CD14-positive monocyte (primary cell): Measurements from ENCODE around the gene STING1. TPM values are rescaled to one million over a fixed set of nuclear protein-coding genes. Genes with fewer than 3 reads are reported as not detected.
"Not testable (repeated sequence)": the region's sequence is repeated elsewhere in the genome, so short reads cannot be mapped to it uniquely, and the experiment has no call there.

ENCODE experiments used
- DNase-seq, 3 donors: peaks; one replicate each; pipeline ENCODE4 v3.0.0-alpha.2; 2011 to 2022
- H2AFZ ChIP-seq: 2 replicates; pipeline ENCODE4 v1.6.0; 2012; ENCODE audit warnings: mild to moderate bottlenecking, low read depth, low read length, inconsistent platforms; ENCODE audit not compliant: insufficient read depth, poor library complexity, severe bottlenecking
- H3K27ac ChIP-seq, 2 donors: 1 replicate in 1 of 2; 2 replicates in 1 of 2; pipeline ENCODE4 v1.5.1; 2012 to 2013; ENCODE audit warnings: low read length in 2 of 2, control low read depth in 1 of 2, inconsistent platforms in 1 of 2, low read depth in 1 of 2, mild to moderate bottlenecking in 1 of 2
- H3K27me3 ChIP-seq, 2 donors: one replicate each; pipeline versions ENCODE4 v1.6.0 to v1.6.1; 2011 to 2013; ENCODE audit warnings: low read length in 2 of 2; ENCODE audit not compliant: control insufficient read depth in 2 of 2, insufficient read depth in 2 of 2
- H3K36me3 ChIP-seq, 2 donors: replicated peaks in 1 of 2; 1 replicate in 1 of 2; 2 replicates in 1 of 2; pipeline versions ENCODE4 v1.5.1 to v1.6.1; 2012 to 2013; ENCODE audit warnings: low read length in 2 of 2, control low read depth in 1 of 2, inconsistent platforms in 1 of 2, mild to moderate bottlenecking in 1 of 2; ENCODE audit not compliant: insufficient read depth in 2 of 2, control insufficient read depth in 1 of 2
- H3K4me1 ChIP-seq, 2 donors: 1 replicate in 1 of 2; 2 replicates in 1 of 2; pipeline versions ENCODE4 v1.5.1 to v1.6.1; 2012 to 2013; ENCODE audit warnings: low read length in 2 of 2, control low read depth in 1 of 2, inconsistent platforms in 1 of 2, mild to moderate bottlenecking in 1 of 2, moderate library complexity in 1 of 2; ENCODE audit not compliant: insufficient read depth in 2 of 2, control insufficient read depth in 1 of 2
- H3K4me2 ChIP-seq: replicated peaks from 2 replicates; pipeline ENCODE3; 2012; ENCODE audit warnings: low read length, moderate library complexity, mild to moderate bottlenecking; ENCODE audit not compliant: poor library complexity, severe bottlenecking; ENCODE audit errors: extremely low read depth
- H3K4me3 ChIP-seq, 3 experiments: fragments of 200-600 bp in 1 of 3; sonication (generic) in 1 of 3; replicated peaks in 1 of 3; 1 replicate in 2 of 3; 2 replicates in 1 of 3; pipeline ENCODE4 v1.5.1; 2011 to 2013; ENCODE audit warnings: low read length in 3 of 3, mild to moderate bottlenecking in 3 of 3, control low read depth in 2 of 3, low read depth in 2 of 3, inconsistent platforms in 1 of 3, moderate library complexity in 1 of 3
- H3K79me2 ChIP-seq: 2 replicates; pipeline ENCODE4 v1.6.0; 2012; ENCODE audit warnings: mild to moderate bottlenecking, control low read depth, inconsistent platforms, low read length, moderate library complexity; ENCODE audit not compliant: insufficient read depth
- H3K9ac ChIP-seq: 2 replicates; pipeline ENCODE4 v1.6.0; 2017; ENCODE audit warnings: low read length, mild to moderate bottlenecking; ENCODE audit not compliant: insufficient read depth, poor library complexity, severe bottlenecking
- H3K9me3 ChIP-seq, 2 donors: replicated peaks in 1 of 2; 1 replicate in 1 of 2; 2 replicates in 1 of 2; pipeline versions ENCODE4 v1.5.1 to v1.6.1; 2012 to 2013; ENCODE audit warnings: low read length in 2 of 2, control low read depth in 1 of 2; ENCODE audit not compliant: control insufficient read depth in 1 of 2, insufficient read depth in 1 of 2
- H4K20me1 ChIP-seq: 2 replicates; pipeline ENCODE4 v1.6.0; 2012; ENCODE audit warnings: mild to moderate bottlenecking, low read length, control low read depth, moderate library complexity; ENCODE audit not compliant: insufficient read depth
- H3K27ac Mint-ChIP-seq, 7 donors: one replicate each; pipeline ENCODE4 v1.8.0; 2020; ENCODE audit warnings: mild to moderate bottlenecking in 7 of 7, mixed read lengths in 7 of 7, moderate library complexity in 6 of 7, inconsistent platforms in 2 of 7
- H3K27me3 Mint-ChIP-seq, 3 donors: one replicate each; pipeline ENCODE4 v1.8.0; 2021 to 2022; ENCODE audit warnings: low read depth in 3 of 3, mild to moderate bottlenecking in 3 of 3, mixed read lengths in 3 of 3, moderate library complexity in 3 of 3, inconsistent platforms in 1 of 3
- H3K36me3 Mint-ChIP-seq, 2 donors: one replicate each; pipeline ENCODE4 v1.8.0; 2020; ENCODE audit warnings: mixed read lengths in 2 of 2, inconsistent platforms in 1 of 2, mild to moderate bottlenecking in 1 of 2
- H3K4me1 Mint-ChIP-seq: one replicate; pipeline ENCODE4 v1.8.0; 2020; ENCODE audit warnings: mild to moderate bottlenecking, mixed read lengths
- H3K4me3 Mint-ChIP-seq, 2 donors: one replicate each; pipeline ENCODE4 v1.8.0; 2020; ENCODE audit warnings: mild to moderate bottlenecking in 2 of 2, mixed read lengths in 2 of 2, moderate library complexity in 1 of 2
- H3K9me3 Mint-ChIP-seq, 7 donors: one replicate each; pipeline ENCODE4 v1.8.0; 2020 to 2022; ENCODE audit warnings: mixed read lengths in 7 of 7, mild to moderate bottlenecking in 6 of 7, moderate library complexity in 6 of 7, inconsistent platforms in 2 of 7
- WGBS: methylation state at CpG from one replicate; pipeline ENCODE4 v1.1.5; 2013; ENCODE audit warnings: missing lambda C conversion rate; ENCODE audit not compliant: insufficient coverage; 5-methylcytosine and 5-hydroxymethylcytosine counted together
- intact Hi-C, 2 donors: fragments of 100-400 bp; cut with micrococcal nuclease; formaldehyde crosslinking; loops; one replicate each; pipeline versions ENCODE4 v1.15.0 to v1.15.1; 2023
- polyA plus RNA-seq, 3 donors: library from polyadenylated mRNA; depleted of rRNA in 1 of 3; unstranded in 2 of 3; stranded (reverse) in 1 of 3; fragments of 300-500 nt in 2 of 3; fragments of >200 nt in 1 of 3; fragmentation: Illumina TruSeq in 2 of 3; gene quantifications; 1 replicate in 2 of 3; 2 replicates in 1 of 3; pipeline ENCODE4 v1.2.3, GENCODE V29; 2012 to 2021
- TF ChIP-seq, protein P1 (sequence below): fragments of 200-600 bp; IDR thresholded peaks from one replicate; pipeline ENCODE4 v1.8.0; 2022; ENCODE audit warnings: antibody characterized with exemption, mild to moderate bottlenecking

The STING1 gene
- polyA plus RNA-seq, 3 donors: 83.7 to 225 (median 115) TPM

DNA sequence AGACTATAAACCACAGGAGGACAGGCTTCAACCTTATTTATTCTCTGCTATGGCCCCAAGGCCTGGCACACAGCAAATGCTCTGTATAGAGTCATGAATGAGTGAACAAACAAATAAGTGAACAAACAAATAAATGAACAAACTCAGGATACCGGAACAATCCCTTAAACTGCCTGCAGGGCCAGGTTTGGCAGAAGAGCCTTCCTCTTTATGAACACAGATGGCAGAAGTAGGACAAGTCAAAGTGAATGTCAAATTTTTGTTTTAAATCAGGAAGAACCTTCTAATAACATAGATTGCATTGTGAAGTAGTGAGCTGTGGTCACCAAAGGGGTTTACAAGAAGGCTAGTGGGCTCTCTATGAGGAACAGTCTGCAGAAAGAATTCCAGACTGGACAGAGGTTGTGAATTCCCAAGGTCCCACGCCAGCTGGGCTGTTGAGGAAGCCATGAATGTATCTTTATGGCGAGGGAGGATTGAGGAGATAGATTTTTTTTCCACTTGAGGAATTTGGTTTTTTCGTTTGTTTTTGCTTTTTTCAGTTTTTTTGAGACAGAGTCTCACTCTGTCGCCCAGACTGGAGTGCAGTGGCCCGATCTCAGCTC is 30.3 kb upstream of the STING1 start:
- peaks cover 0 to 4% of the 10 kb centered on the region in 2 donors for H3K36me3 Mint-ChIP-seq
- Histone ChIP-seq H3K79me2 (no peaks in the 10 kb centered on the region), H3K9ac (no peak overlapping the region), H3K4me3 (no peak overlapping the region), H3K27ac (no peak overlapping the region), H3K27me3 (no peaks in the 10 kb centered on the region), H4K20me1 (no peaks in the 10 kb centered on the region), H3K9me3 (peaks cover 0 to 3% of the 10 kb centered on the region in 2 donors), H3K4me2 (no peak overlapping the region), H3K4me1 (peaks cover 25% of the 10 kb centered on the region in 2 donors), H3K36me3 (no peaks in the 10 kb centered on the region), H2AFZ (no peak overlapping the region)
- peaks cover 0 to 5% (median 0%) of the 10 kb centered on the region in 3 donors for H3K27me3 Mint-ChIP-seq
- H3K9me3 Mint-ChIP-seq: peaks cover 0 to 8% (median 5%) of the 10 kb centered on the region in 7 donors
- intact Hi-C loops: loop anchor here in 1 of 2 donors (1.0 kb wide), 1 partner anchor 89 kb away; no protein-coding TSS in a partner anchor
- no peak overlapping the region for H3K4me3 Mint-ChIP-seq
- 95% methylated on average over 3 of the region's 6 CpGs for WGBS
- H3K27ac Mint-ChIP-seq: peak overlapping the region in 5 of 7 donors; percentile 22 to 63 (median 57)
- TF ChIP-seq, protein P1, sequence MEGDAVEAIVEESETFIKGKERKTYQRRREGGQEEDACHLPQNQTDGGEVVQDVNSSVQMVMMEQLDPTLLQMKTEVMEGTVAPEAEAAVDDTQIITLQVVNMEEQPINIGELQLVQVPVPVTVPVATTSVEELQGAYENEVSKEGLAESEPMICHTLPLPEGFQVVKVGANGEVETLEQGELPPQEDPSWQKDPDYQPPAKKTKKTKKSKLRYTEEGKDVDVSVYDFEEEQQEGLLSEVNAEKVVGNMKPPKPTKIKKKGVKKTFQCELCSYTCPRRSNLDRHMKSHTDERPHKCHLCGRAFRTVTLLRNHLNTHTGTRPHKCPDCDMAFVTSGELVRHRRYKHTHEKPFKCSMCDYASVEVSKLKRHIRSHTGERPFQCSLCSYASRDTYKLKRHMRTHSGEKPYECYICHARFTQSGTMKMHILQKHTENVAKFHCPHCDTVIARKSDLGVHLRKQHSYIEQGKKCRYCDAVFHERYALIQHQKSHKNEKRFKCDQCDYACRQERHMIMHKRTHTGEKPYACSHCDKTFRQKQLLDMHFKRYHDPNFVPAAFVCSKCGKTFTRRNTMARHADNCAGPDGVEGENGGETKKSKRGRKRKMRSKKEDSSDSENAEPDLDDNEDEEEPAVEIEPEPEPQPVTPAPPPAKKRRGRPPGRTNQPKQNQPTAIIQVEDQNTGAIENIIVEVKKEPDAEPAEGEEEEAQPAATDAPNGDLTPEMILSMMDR: no peak
- no peak for DNase-seq
- peaks cover 30% of the 10 kb centered on the region for H3K4me1 Mint-ChIP-seq

DNA sequence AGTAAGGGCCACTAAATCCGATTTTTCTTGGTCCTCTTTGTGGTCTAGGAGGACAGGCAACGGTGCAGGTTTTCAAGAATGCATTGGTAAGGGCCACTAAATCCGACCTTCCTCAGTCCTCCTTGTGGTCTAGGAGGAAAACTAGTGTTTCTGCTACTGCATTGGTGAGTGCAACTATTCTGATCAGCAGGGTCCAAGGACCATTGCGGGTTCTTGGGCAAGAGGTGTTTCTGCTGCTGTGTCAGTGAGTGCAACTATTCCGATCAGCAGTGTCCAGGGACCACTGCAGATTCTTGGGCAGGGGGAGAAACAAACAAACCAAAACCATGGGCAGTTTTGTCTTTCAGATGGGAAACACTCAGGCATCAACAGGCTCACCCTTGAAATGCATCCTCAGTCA is 22.2 kb upstream of the STING1 start:
- H3K4me3 ChIP-seq, DNase-seq, H3K9me3 Mint-ChIP-seq, intact Hi-C loops, H3K4me1 Mint-ChIP-seq, H2AFZ ChIP-seq, H4K20me1 ChIP-seq, H3K4me3 Mint-ChIP-seq, H3K79me2 ChIP-seq, H3K36me3 ChIP-seq, H3K36me3 Mint-ChIP-seq, H3K27ac ChIP-seq, H3K27me3 ChIP-seq, H3K9ac ChIP-seq, H3K4me2 ChIP-seq, H3K27ac Mint-ChIP-seq, H3K27me3 Mint-ChIP-seq, H3K9me3 ChIP-seq: not testable (repeated sequence)
- 89% methylated on average over 5 of the region's 5 CpGs for WGBS
- peaks cover 13% of the 10 kb centered on the region in 2 donors for H3K4me1 ChIP-seq

DNA sequence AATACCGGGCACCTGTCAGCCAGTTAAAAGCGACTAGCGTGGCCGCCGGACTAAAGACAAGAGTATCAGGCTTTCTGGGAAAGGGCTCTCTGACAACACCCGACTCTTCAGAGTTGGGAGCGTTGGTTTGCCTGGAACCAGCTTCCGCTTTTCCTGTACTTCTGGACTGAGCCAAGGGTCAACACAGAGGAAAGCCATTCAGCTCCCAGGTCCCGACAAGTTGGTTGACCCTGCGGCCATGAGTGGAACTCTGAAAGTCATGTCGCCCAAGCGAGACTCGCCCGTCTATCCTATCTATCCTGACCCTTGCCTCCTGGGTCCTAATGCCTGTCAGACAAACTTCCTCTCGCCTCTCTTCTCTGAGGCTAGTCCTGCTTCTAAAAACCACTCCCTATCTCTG is 21.3 kb upstream of the STING1 start:
- intact Hi-C loops, H4K20me1 ChIP-seq, H3K27me3 Mint-ChIP-seq, H2AFZ ChIP-seq, H3K79me2 ChIP-seq, H3K27ac ChIP-seq, H3K9ac ChIP-seq, H3K4me3 Mint-ChIP-seq, DNase-seq, H3K27ac Mint-ChIP-seq, H3K4me2 ChIP-seq, H3K36me3 ChIP-seq, H3K9me3 ChIP-seq, H3K36me3 Mint-ChIP-seq, H3K4me3 ChIP-seq, H3K27me3 ChIP-seq, H3K9me3 Mint-ChIP-seq, H3K4me1 Mint-ChIP-seq: not testable (repeated sequence)
- WGBS: 90% methylated on average over 15 of the region's 15 CpGs
- H3K4me1 ChIP-seq: peaks cover 13% of the 10 kb centered on the region in 2 donors

DNA sequence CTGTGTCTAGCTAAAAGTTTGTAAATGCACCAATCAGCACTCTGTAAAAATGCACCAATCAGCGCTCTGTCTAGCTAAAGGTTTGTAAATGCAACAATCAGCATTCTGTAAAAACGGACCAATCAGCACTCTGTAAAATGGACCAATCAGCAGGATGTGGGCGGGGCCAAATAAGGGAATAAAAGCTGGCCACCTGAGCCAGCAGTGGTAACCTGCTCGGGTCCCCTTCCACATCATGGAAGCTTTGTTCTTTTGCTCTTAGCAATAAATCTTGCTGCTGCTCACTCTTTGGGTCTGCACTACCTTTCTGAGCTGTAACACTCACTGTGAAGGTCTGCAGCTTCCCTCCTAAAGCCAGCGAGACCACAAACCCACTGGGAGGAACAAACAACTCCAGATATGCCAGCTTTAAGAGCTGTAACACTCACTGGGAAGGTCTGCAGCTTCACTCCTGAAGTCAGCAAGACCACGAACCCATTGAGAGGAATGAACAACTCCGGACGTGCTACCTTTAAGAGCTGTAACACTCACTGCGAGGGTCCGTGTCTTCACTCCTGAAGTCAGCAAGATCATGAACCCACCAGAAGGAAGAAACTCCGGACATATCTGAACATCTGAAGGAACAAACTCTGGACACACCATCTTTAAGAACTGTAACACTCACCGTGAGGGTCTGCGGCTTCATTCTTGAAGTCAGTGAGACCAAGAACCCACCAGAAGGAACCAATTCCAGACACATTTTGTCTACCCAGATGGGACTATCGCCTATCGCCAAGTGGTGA is 20.7 kb upstream of the STING1 start:
- H4K20me1 ChIP-seq, H3K4me2 ChIP-seq, H3K4me3 Mint-ChIP-seq, H3K4me3 ChIP-seq, H3K9me3 Mint-ChIP-seq, DNase-seq, H3K9me3 ChIP-seq, H3K9ac ChIP-seq, H3K4me1 Mint-ChIP-seq, H3K27me3 Mint-ChIP-seq, H2AFZ ChIP-seq, H3K36me3 ChIP-seq, H3K36me3 Mint-ChIP-seq, H3K27me3 ChIP-seq, H3K27ac ChIP-seq, H3K79me2 ChIP-seq, intact Hi-C loops: not testable (repeated sequence)
- H3K27ac Mint-ChIP-seq: peak overlapping the region in 1 of 7 donors; percentile 66
- H3K4me1 ChIP-seq: peaks cover 13% of the 10 kb centered on the region in 2 donors
- WGBS: 87% methylated on average over 15 of the region's 15 CpGs
